Fibroblast of the aortic adventitia (primary cell): ENCODE measurements around the gene MAD1L1. TPM values are rescaled to one million over a fixed set of nuclear protein-coding genes. Genes with fewer than 3 reads are reported as not detected.

ENCODE experiments used
- DNase-seq: peaks from one replicate; pipeline ENCODE4 v3.0.0-alpha.2; 2010; ENCODE audit warnings: low read depth
- H3K4me3 ChIP-seq: 2 replicates; pipeline ENCODE4 v1.5.1; 2011; ENCODE audit warnings: low read depth, mild to moderate bottlenecking, control low read depth, low read length, moderate library complexity
- total RNA-seq: library from RNA; depleted of rRNA; stranded (reverse); fragments of >200 nt; gene quantifications from 2 replicates; pipeline ENCODE4 v1.2.3, GENCODE V29; 2012; ENCODE audit warnings: low replicate concordance
- TF ChIP-seq, protein P1 (sequence below): IDR thresholded peaks from 2 replicates; pipeline ENCODE4 v1.5.1; 2011; ENCODE audit warnings: mild to moderate bottlenecking, low read length, control low read depth, inconsistent platforms; ENCODE audit not compliant: insufficient read depth

Gene MAD1L1
- total RNA-seq, 1 donor: 22.9 TPM

- no peak overlapping the region for H3K4me3 ChIP-seq
- no peak for DNase-seq
- TF ChIP-seq, protein P1, sequence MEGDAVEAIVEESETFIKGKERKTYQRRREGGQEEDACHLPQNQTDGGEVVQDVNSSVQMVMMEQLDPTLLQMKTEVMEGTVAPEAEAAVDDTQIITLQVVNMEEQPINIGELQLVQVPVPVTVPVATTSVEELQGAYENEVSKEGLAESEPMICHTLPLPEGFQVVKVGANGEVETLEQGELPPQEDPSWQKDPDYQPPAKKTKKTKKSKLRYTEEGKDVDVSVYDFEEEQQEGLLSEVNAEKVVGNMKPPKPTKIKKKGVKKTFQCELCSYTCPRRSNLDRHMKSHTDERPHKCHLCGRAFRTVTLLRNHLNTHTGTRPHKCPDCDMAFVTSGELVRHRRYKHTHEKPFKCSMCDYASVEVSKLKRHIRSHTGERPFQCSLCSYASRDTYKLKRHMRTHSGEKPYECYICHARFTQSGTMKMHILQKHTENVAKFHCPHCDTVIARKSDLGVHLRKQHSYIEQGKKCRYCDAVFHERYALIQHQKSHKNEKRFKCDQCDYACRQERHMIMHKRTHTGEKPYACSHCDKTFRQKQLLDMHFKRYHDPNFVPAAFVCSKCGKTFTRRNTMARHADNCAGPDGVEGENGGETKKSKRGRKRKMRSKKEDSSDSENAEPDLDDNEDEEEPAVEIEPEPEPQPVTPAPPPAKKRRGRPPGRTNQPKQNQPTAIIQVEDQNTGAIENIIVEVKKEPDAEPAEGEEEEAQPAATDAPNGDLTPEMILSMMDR: no peak
Observed at GRCh38 chr7:2148189-2148588, 84.6 kb downstream of the MAD1L1 start.

GRCh38 chr7:2146676-2147472 is 85.9 kb downstream of the MAD1L1 start:
- no peak for DNase-seq
- H3K4me3 ChIP-seq: no peak overlapping the region
- TF ChIP-seq, protein P1: no peak

- TF ChIP-seq, protein P1: no peak
- no peak overlapping the region for H3K4me3 ChIP-seq
- DNase-seq: no peak
Observed at GRCh38 chr7:2145835-2146580, 86.7 kb downstream of the MAD1L1 start.

DNA sequence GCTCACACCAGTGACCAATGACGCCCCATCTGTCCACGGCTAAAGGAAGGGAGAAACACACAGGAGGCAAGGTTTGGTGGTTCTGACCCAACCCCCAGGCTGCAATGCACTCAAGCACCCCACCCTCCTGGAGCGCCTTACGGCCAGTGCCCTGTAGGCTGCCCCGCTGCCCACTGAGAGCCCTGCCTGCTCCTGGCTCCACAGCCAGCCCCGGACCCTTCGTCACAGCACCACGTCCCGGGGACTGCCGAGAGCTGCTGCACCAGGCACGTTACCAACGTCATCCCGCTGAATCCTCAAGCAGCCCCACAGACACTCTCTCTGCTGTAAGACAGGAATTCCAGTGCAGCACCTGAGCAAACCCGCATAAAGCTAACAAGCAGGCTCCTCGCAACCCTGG is 87.8 kb downstream of the MAD1L1 start:
- TF ChIP-seq, protein P1: no peak
- no peak for DNase-seq
- H3K4me3 ChIP-seq: no peak overlapping the region

DNA sequence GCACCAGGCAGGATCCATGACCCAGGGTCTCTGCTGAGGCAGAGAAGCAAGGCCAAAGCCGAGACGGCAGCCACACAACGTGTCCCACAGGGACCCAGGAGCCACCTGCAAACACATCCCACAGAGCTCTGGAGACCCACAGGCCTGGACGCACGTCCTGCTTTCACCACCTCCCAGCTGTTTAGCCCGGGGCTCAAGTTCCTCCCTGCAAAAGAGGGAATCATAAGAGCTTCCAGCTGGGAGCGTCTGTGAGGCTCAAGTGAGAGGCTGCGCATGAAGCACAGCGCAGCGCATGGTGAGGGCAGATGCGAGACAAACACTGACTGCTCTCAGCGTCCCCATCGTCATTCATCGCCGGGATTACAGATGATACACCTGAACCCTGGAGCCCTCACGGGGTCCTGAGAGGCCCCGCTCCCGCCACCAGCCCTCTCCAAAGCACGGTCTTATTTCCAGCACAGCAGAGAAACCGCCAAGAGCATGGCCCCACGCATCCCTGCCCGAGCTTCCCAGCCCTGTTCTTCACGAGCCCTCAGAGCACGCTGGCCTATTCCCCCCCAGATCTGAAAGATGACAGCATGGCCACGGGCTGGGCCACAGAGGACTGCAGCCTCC is 88.7 kb downstream of the MAD1L1 start:
- no peak for DNase-seq
- TF ChIP-seq, protein P1: no peak
- H3K4me3 ChIP-seq: no peak overlapping the region

DNA sequence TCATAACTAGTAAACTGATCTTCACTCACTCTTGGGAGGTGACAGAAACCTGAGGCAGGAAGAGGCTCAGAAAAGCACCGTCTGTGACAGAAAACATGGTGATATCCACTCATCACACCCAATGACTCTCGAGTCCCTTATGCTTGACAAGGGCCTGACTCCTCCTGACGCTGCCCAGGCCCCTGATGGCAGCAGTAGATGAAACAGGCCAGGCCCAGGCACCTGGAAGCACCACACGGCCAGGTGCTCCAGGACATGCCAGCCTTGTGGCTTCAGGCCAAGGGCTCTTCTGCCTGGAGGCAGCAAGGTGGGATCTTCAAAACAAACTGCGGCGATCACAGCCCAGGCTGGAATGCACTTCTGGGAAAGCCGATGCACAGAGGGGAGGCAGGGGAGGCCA is 89.3 kb downstream of the MAD1L1 start:
- TF ChIP-seq, protein P1: no peak
- H3K4me3 ChIP-seq: no peak overlapping the region
- no peak for DNase-seq
